OCI-LY7 (cell line): ENCODE data around the gene ZNF396.

Experiments
- CTCF ChIP-seq: fragments of 200-600 bp; sonication (generic); conservative IDR thresholded peaks from 2 replicates; pipeline ENCODE4 v1.5.1; 2014; ENCODE audit warnings: mild to moderate bottlenecking, antibody characterized with exemption, low read length, moderate library complexity, mixed read lengths
- EZH2phosphoT487 ChIP-seq: fragments of 200-600 bp; sonication (generic); IDR thresholded peaks from 2 replicates; pipeline ENCODE4 v1.6.1; 2018; ENCODE audit warnings: low read depth, borderline replicate concordance, mild to moderate bottlenecking, mixed run types, antibody characterized with exemption, low read length, moderate library complexity, mixed read lengths

DNA sequence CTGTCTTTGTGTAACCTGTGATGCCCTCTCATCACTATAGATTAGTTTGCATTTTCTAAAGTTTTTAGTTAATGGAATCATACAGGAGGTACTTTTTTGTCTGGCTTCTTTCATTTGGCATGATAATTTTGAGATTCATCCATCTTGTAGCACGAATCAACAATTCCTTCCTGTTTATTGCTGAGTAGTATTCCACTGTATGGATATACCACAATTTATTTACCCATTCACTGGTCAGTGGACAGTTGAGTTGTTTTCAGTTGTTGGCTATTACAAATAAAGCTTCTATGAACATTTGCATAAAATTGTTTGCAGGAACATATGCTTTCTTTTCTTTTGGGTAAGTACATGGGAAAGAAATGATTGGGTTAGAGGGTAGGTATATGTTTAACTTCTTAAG, 40.1 kb upstream of the ZNF396 start:
- TF ChIP-seq CTCF: no peak
- no peak for TF ChIP-seq EZH2phosphoT487
